AG04449 (cell line): Measurements from ENCODE around the gene HBA2.
A peak's percentile ranks its signal among the peaks of the same experiment; 100 is the strongest.

Source experiments
- CTCF ChIA-PET: fragments of 350-600 bp; formaldehyde crosslinking; extraction: SDS; loops from one replicate; lab custom pipeline; 2021; ENCODE audit warnings: antibody characterized with exemption; lab: Yijun Ruan, JAX
- POLR2A ChIA-PET: fragments of 400-600, 350-600 bp; formaldehyde crosslinking; extraction: SDS; loops from one replicate; lab custom pipeline; 2020; ENCODE audit warnings: antibody characterized with exemption, inconsistent platforms; lab: Yijun Ruan, JAX
- DNase-seq: peaks from one replicate; pipeline ENCODE4 v3.0.0-alpha.2; 2010; ENCODE audit warnings: low read depth, low spot score
- H3K4me3 ChIP-seq: 2 replicates; pipeline ENCODE4 v1.5.1; 2011; ENCODE audit warnings: low read depth, mild to moderate bottlenecking, control low read depth, low read length
- CTCF ChIP-seq: IDR thresholded peaks from one replicate; pipeline ENCODE4 v1.5.1; 2011; ENCODE audit warnings: mild to moderate bottlenecking, moderate library complexity, low read length, control low read depth, inconsistent platforms; ENCODE audit not compliant: insufficient read depth; ENCODE audit errors: missing control alignments

The HBA2 gene

GRCh38 chr16:180681-181564 is 8.2 kb downstream of the HBA2 start:
- peak; percentile 14 for TF ChIP-seq CTCF
- H3K4me3 ChIP-seq, result peak overlapping the region; percentile 48
- POLR2A ChIA-PET, result interaction anchor here (0.7 to 1.4 kb wide), 3 partner anchors 8 to 74 kb away, joined by 3 to 5 read pairs (median 3); no protein-coding TSS in a partner anchor
- no peak for DNase-seq
- CTCF ChIA-PET, result interaction anchor here (0.7 to 6.9 kb wide), 38 partner anchors 10 to 252 kb away, joined by 3 to 126 read pairs (median 5); partner anchors contain the start of gene FAM234A

GRCh38 chr16:181565-182021 is 8.9 kb downstream of the HBA2 start:
- no peak overlapping the region; the same call in 1 of the 2 replicates for H3K4me3 ChIP-seq
- ChIA-PET CTCF (interaction anchor here (0.6 to 6.9 kb wide), 35 partner anchors 10 to 251 kb away, joined by 3 to 126 read pairs (median 4); partner anchors contain the start of gene FAM234A), POLR2A (interaction anchor here (1.4 kb wide), 1 partner anchor 75 kb away, joined by 5 read pairs; no protein-coding TSS in a partner anchor)
- peak; percentile 98 for TF ChIP-seq CTCF
- no peak for DNase-seq

- no peak overlapping the region for H3K4me3 ChIP-seq
- DNase-seq, result no peak
- ChIA-PET POLR2A (interaction anchor here (1.1 kb wide), 1 partner anchor 111 kb away, joined by 4 read pairs; no protein-coding TSS in a partner anchor), CTCF (interaction anchor here (0.9 to 6.9 kb wide), 9 partner anchors 10 to 120 kb away, joined by 3 to 126 read pairs (median 19); no protein-coding TSS in a partner anchor)
- no peak for TF ChIP-seq CTCF
These were observed 10.3 kb downstream of the HBA2 start for GRCh38 chr16:183005-183404.

GRCh38 chr16:185213-185612 is 12.5 kb downstream of the HBA2 start:
- POLR2A ChIA-PET, result no interaction called here
- CTCF ChIA-PET, result interaction anchor here (5.7 kb wide), 1 partner anchor 8 kb away, joined by 81 read pairs; no protein-coding TSS in a partner anchor
- TF ChIP-seq CTCF, result no peak
- no peak for DNase-seq
- no peak overlapping the region for H3K4me3 ChIP-seq

GRCh38 chr16:185691-186090 is 13.0 kb downstream of the HBA2 start:
- no peak for TF ChIP-seq CTCF
- CTCF ChIA-PET, result interaction anchor here (5.7 kb wide), 1 partner anchor 8 kb away, joined by 81 read pairs; no protein-coding TSS in a partner anchor
- H3K4me3 ChIP-seq, result no peak overlapping the region
- POLR2A ChIA-PET, result no interaction called here
- DNase-seq, result no peak

DNA sequence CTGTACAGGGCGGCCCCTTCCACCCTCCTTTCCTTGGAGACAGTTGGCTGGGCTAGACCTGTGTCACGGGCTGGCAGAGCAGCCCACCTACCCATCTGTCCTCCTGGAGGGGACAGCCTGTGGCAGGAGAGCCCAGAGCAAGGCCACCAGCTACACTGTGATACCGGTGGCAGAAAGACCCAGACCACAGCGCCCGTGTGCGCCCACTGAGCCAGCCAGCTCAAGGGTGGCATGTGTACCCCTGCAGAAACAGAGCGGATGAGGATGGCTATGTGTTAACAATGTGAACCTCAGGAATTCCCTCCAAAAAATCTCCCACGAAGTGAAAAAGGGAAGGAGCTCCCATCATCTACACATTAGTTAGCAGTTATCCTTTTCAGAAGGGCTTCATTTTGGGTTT is 14.7 kb downstream of the HBA2 start:
- ChIA-PET POLR2A (no interaction called here), CTCF (interaction anchor here (0.7 to 1.1 kb wide), 2 partner anchors 70 to 122 kb away, joined by 3 read pairs; no protein-coding TSS in a partner anchor)
- TF ChIP-seq CTCF, result no peak
- H3K4me3 ChIP-seq, result no peak overlapping the region
- no peak for DNase-seq
